Mesodermal cell (in vitro differentiated cells): Measurements from ENCODE around the gene SERINC1.

ENCODE experiments used
- H3K27ac ChIP-seq: 2 replicates; pipeline ENCODE4 v1.7.0; 2013; ENCODE audit warnings: mild to moderate bottlenecking, low read depth, low read length, moderate library complexity; ENCODE audit not compliant: severe bottlenecking
- H3K36me3 ChIP-seq: 2 replicates; pipeline ENCODE4 v1.7.1; 2013; ENCODE audit warnings: mild to moderate bottlenecking, low read length, moderate library complexity; ENCODE audit not compliant: control insufficient read depth, insufficient read depth
- H3K4me1 ChIP-seq: one replicate; pipeline ENCODE4 v1.7.1; 2013; ENCODE audit warnings: mild to moderate bottlenecking, low read length; ENCODE audit not compliant: insufficient read depth, control insufficient read depth, poor library complexity, severe bottlenecking
- H3K4me3 ChIP-seq: 2 replicates; pipeline ENCODE4 v1.7.0; 2013; ENCODE audit warnings: low read length, control low read depth, mild to moderate bottlenecking; ENCODE audit not compliant: insufficient read depth, poor library complexity, severe bottlenecking; ENCODE audit errors: extremely low read depth
- H3K9me3 ChIP-seq: 2 replicates; pipeline ENCODE4 v1.7.1; 2013; ENCODE audit warnings: mild to moderate bottlenecking, low read length, moderate library complexity; ENCODE audit not compliant: control insufficient read depth
- WGBS, 2 experiments: methylation state at CpG; one replicate each; pipeline ENCODE4 v1.1.5; 2013; ENCODE audit warnings: missing lambda C conversion rate in 2 of 2; ENCODE audit not compliant: insufficient coverage in 2 of 2; 5-methylcytosine and 5-hydroxymethylcytosine counted together

SERINC1 gene

DNA sequence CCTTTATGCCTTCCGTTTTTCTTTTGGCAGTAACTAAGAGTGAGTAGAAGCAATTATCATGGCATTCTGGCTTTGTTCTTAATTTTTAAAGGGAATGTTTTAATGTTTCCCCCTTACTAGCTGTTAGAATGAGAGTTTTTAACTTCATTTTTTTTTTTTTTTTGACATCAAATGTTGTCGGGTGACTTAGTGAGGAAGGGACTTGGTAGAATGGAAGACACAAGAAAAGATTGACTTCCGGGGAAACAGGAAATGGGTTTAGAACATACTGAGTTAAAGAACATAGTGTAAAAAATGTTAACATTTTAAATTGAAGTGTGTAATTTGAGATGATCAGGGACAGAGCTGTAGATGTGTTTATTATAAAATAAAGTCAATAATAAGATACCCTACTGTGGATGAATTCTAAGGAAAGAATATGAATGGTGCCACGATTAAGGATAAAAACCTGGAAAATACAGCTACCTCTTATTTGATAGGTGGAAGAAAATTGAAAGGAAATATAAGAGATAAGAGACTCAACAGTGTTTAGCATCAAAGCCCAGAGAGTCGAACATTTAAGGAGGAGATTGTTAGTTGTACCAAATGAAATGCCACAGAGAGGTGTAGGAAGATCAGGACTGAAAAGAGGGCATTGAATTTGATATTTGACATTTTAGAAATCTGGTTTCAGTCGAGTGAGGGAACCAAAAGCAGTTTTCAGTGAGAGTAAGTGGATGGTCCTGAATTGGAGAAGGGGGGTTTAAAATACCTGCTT, 62.7 kb downstream of the SERINC1 start:
- H3K27ac ChIP-seq = no peak overlapping the region
- 83 to 92% methylated on average over 3 to 4 of the region's 6 CpGs for WGBS, 2 experiments
- H3K9me3 ChIP-seq = no peaks in the 10 kb centered on the region
- H3K4me3 ChIP-seq = no peak overlapping the region
- H3K4me1 ChIP-seq = no peaks in the 10 kb centered on the region
- H3K36me3 ChIP-seq = peaks cover 7% of the 10 kb centered on the region

DNA sequence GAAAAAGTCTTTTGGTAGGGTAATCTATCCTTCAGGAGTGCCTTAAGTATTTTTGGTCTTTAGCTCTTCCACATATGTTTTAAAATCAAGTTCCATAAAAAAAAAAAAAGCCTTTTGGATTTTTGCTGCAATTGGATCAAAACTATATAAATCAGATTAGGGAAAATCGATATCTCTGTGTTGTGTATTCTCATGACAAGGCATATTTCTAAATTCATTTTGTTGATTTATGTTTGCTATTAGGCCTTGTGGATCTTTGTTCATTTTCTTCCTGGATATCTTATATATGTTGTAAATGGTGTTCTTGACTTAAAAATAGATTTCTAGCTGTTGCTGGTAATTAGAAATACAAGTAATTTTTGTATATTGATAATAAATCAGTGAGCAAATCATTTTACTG, 63.4 kb downstream of the SERINC1 start:
- no peak overlapping the region for H3K4me3 ChIP-seq
- H3K4me1 ChIP-seq = no peaks in the 10 kb centered on the region
- H3K9me3 ChIP-seq = no peaks in the 10 kb centered on the region
- 100% methylated on average over 1 of the region's 1 CpG; no CpG with 5 or more reads in 1 of the 2 experiments for whole genome bisulfite sequencing, 2 experiments
- no peak overlapping the region for H3K27ac ChIP-seq
- peaks cover 9% of the 10 kb centered on the region for H3K36me3 ChIP-seq

DNA sequence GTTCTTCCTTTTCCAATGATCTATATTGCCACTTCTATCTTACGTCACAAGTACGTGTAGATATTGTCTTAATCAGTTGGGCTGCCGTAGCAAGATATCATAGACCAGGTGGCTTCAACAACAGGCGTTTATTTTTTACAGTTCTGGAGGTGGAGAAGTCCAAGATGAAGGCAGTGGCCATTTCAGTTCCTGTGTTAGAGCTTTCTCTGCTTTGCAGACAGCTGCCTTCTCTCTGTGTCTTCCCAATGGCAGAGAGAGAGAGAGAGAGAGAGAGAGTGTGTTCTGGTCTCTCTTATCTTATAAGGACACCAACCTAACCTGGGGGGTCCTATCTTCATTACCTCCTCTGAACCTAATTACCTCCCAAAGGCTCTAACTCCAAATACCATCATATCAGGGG, 63.9 kb downstream of the SERINC1 start:
- H3K4me1 ChIP-seq = no peaks in the 10 kb centered on the region
- no peaks in the 10 kb centered on the region for H3K9me3 ChIP-seq
- peaks cover 10% of the 10 kb centered on the region for H3K36me3 ChIP-seq
- WGBS, 2 experiments = no CpG with 5 or more reads among the region's 4 CpGs
- no peak overlapping the region for H3K4me3 ChIP-seq
- H3K27ac ChIP-seq = no peak overlapping the region

DNA sequence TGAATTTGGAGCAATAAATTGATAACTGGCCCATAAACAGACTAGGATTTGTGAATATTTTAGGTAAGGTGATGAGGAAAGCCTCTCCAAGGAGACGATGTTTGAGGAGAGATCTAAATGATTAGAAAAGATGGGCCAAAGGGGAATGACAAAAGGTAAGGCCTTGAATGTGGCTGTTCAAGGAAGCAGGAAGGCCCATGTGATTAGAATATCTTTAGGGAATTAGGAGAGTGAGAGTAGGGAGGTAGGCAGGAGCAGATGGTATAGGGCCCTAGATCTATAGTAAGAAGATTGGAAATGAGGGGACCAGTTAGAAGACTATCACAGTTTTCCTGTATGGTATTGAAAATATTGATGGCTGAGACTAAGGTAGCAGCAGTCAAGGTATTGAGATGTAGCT, 65.4 kb downstream of the SERINC1 start:
- Histone ChIP-seq H3K4me1 (no peaks in the 10 kb centered on the region), H3K36me3 (peaks cover 4% of the 10 kb centered on the region), H3K27ac (no peak overlapping the region), H3K4me3 (no peak overlapping the region), H3K9me3 (no peaks in the 10 kb centered on the region)
- 83 to 94% methylated on average over 1 of the region's 1 CpG for WGBS, 2 experiments

DNA sequence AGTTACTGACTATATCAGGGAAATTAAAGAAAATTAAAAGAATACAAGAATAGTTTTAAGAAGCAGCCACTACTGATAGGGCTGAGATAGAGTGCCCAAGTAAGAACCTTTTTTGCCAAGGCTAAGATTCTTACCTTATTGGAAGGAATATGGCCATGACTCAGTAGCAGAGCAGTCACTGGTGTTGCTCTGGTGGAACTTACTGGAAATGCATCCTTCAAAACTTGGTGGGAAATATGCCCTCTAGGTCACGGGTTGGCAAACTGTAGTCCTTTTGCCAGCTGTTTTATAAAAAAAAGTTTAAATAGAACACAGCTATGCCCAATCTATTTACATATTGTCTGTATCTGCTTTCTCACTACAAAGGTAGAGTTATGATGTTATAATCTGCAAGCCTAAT, 66.2 kb downstream of the SERINC1 start:
- H3K27ac ChIP-seq = no peak overlapping the region
- WGBS, 2 experiments = no CpG with 5 or more reads among the region's 1 CpG
- H3K9me3 ChIP-seq = no peaks in the 10 kb centered on the region
- H3K36me3 ChIP-seq = peaks cover 4% of the 10 kb centered on the region
- peaks cover 2% of the 10 kb centered on the region for H3K4me1 ChIP-seq
- no peak overlapping the region for H3K4me3 ChIP-seq

DNA sequence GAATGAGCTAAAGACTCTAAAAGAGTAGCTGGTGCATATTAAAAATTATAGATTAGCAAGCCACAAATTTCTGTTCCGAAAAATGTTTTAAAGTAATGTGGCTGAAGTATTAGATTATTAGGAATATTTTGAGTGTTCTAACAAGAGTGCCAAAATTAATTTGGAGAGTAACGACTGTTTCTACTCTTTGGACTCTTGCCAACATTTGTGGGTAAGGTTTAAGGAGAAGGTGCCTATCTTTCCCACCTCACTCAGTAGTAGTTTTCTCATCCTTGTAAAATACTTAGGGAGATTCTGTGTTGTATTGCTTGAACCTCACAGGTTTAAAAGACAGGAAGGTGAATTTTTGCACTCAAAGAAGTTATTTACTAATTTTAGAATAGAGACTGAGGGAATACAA, 67.2 kb downstream of the SERINC1 start:
- Histone ChIP-seq H3K27ac (no peak overlapping the region), H3K36me3 (peaks cover 4% of the 10 kb centered on the region), H3K4me1 (peaks cover 3% of the 10 kb centered on the region), H3K4me3 (no peak overlapping the region), H3K9me3 (no peaks in the 10 kb centered on the region)
- 90 to 100% methylated on average over 1 of the region's 2 CpGs for WGBS, 2 experiments

DNA sequence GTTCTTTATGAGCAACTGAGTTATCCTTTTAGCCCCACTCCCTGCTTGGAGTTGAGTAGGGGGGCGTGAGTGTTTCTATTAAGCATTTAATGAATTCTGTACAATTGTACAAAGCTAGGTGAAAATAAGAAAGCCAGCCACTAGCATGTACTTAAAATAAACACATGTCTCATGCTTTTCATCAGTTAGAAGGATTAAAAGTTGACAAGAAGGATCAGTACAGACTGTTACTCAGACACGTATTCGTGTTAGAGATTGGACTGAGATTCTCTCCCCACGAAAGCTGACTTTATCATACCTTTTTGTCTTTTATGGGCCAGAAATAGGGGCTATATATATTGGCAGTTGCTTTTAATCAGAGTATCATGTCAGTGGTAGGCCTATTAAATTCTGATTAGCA, 70.5 kb downstream of the SERINC1 start:
- Histone ChIP-seq H3K4me3 (peak overlapping the region; percentile 78), H3K4me1 (peaks cover 3% of the 10 kb centered on the region), H3K27ac (no peak overlapping the region), H3K9me3 (no peaks in the 10 kb centered on the region), H3K36me3 (peaks cover 4% of the 10 kb centered on the region)
- 93 to 95% methylated on average over 3 of the region's 4 CpGs for WGBS, 2 experiments

DNA sequence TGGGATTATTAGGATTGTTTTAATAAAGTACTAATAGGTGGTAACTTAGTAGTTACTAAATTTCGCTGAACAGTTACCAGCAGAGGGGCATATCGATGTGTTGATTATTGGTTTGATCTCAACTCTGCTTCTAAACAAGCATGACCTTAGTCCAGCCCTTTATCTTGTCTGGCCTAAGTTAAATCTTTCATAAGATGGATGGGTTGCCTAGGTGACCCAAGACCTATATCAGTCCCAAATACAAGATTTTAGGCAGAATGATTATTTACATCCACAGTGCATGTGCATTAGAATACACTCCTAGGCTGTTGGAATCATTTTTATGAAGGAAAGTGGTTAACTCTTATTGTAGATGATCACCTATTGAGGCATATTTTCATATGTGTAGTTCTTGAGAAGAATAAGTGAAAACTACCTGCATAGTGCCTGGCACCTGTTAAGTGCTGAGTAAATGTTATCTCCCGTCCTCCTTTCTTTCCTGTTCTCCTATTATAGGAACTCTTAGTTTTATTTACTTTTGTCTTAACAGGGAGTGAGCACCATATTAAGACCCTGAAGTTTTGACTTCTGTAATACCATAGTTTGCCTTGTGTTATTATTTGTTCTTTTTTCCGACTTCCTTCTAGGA, 71.0 kb downstream of the SERINC1 start:
- peaks cover 3% of the 10 kb centered on the region for H3K4me1 ChIP-seq
- H3K36me3 ChIP-seq = peaks cover 4% of the 10 kb centered on the region
- H3K4me3 ChIP-seq = peak overlapping the region; percentile 78
- H3K9me3 ChIP-seq = no peaks in the 10 kb centered on the region
- 35 to 52% methylated on average over 2 of the region's 4 CpGs for WGBS, 2 experiments
- no peak overlapping the region for H3K27ac ChIP-seq

DNA sequence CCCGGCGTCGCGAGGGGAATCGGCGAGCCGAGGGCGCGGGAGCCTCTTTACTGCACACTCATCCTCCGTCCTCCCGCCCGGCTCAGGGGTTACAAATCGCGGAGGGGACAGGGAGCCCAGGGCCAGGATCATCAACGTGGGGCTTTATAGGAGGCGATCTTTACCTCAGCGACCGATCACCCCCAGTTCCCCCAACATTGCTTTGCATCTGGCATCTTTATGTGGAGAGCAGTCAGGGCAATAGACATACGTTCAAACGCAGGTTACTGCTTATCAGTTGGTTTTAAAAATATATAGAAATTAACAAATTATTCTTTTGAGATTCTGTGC, 71.5 kb downstream of the SERINC1 start:
- 0 to 2% methylated on average over 8 to 9 of the region's 20 CpGs for WGBS, 2 experiments
- peaks cover 4% of the 10 kb centered on the region for H3K36me3 ChIP-seq
- H3K4me3 ChIP-seq = peak overlapping the region; percentile 78
- H3K4me1 ChIP-seq = peaks cover 3% of the 10 kb centered on the region
- H3K9me3 ChIP-seq = no peaks in the 10 kb centered on the region
- H3K27ac ChIP-seq = peak overlapping the region; percentile 84

DNA sequence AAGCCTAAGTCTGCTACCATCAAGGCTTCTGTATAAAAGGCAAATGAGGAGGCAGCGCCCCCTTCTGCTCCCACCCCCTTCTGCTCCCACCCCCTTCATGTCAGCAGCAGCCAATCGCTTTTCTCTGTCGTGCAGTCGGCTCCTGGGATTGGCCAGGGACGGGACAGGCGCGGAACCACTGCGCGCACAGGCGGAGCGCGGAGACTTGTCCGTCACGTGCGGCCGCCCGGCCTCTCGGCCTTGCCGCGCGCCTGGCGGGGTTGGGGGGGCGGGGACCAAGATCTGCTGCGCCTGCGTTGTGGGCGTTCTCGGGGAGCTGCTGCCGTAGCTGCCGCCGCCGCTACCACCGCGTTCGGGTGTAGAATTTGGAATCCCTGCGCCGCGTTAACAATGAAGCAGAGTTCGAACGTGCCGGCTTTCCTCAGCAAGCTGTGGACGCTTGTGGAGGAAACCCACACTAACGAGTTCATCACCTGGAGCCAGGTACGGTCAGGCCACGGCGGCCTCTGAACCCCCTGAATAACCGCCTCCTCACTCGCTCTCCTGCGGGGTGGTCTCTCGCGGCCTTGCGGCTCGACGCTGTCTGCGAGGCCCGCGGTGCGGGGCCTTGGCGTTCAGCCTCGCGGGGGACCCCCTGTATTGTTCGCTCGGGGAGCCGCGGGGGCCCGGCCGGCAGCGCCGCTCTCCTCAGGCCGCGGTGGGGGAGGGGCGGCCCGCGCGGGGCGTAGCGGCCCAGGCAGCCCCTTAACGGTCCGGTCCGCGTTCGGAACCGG, 72.1 kb downstream of the SERINC1 start, which contains the start of gene HSF2:
TSS of gene HSF2 (plus strand) at position 305 of the 773 bp plus-strand sequence. CDS start at position 391, 86 bp downstream.
- Histone ChIP-seq H3K4me1 (peaks cover 3% of the 10 kb centered on the region), H3K9me3 (no peaks in the 10 kb centered on the region), H3K27ac (peak within 1 kb of the TSS; percentile 84), H3K36me3 (peaks cover 4% of the 10 kb centered on the region), H3K4me3 (peak within 1 kb of the TSS; percentile 78)
- 0 to 1% methylated on average over 62 to 76 of the region's 82 CpGs for WGBS, 2 experiments

DNA sequence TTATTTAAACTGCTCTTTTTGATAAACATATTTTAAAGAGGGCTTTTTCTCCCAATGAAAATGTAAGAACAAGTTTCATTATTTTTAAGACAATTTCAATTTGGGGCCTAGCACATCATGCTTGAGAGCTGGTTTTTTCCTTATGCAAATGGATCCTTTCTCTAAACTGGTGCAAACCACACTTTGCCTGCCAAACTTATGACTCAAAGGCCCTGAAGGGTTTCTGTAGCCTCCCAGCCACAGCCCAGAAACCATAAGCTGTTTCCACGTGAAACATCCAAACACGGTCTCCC, 72.6 kb downstream of the SERINC1 start:
- WGBS, 2 experiments = 0% methylated on average over 1 to 2 of the region's 2 CpGs
- Histone ChIP-seq H3K4me1 (peaks cover 3% of the 10 kb centered on the region), H3K9me3 (no peaks in the 10 kb centered on the region), H3K36me3 (peaks cover 4% of the 10 kb centered on the region), H3K27ac (peak overlapping the region; percentile 60), H3K4me3 (no peak overlapping the region)
